Activated CD4-positive, alpha-beta T cell treated with anti-CD3 and anti-CD28 coated beads for 1 hour (primary cell): Measurements from ENCODE around the gene ROBO4.

ENCODE experiments used
- DNase-seq: peaks from one replicate; pipeline ENCODE4 v3.0.0-alpha.2; 2020

The ROBO4 gene

GRCh38 chr11:124887667-124888013 is 10.0 kb downstream of the ROBO4 start:
- no peak for DNase-seq

DNA sequence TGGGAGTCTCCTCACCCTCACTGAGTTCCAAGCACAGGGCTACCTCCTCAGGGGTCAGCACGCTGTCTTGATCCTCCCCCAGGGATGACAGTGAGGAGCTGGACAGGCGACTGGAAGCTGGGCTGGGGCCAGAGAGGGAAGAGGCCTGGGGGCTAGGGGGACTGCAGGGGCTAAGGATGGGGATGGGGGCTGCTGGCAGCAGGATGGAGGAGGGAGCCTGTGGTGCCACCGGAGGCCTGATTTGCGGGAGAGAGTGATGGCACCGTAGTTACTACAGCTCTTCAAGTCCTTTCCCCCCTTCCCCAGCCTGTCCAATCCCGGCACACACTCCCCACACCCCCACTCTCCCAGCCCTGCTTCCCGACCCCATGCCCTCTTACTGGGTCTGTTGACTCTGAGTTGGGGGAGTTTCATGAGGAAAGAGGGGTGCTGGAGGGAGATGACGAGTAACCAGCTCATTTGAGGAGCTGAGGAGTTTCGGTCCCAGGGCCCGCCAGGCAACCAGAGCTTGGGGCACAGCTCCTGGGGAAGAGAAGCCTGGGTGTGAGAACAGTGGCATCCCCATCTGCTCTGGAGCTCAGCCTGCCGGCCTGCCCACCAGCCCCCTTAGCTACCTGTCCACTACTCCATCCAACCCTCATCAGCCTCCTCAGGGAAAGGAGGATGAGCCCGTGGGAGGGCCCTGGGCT is 10.5 kb downstream of the ROBO4 start:
- DNase-seq, result no peak

- no peak for DNase-seq
Observed at GRCh38 chr11:124886476-124886875, 11.2 kb downstream of the ROBO4 start.

DNA sequence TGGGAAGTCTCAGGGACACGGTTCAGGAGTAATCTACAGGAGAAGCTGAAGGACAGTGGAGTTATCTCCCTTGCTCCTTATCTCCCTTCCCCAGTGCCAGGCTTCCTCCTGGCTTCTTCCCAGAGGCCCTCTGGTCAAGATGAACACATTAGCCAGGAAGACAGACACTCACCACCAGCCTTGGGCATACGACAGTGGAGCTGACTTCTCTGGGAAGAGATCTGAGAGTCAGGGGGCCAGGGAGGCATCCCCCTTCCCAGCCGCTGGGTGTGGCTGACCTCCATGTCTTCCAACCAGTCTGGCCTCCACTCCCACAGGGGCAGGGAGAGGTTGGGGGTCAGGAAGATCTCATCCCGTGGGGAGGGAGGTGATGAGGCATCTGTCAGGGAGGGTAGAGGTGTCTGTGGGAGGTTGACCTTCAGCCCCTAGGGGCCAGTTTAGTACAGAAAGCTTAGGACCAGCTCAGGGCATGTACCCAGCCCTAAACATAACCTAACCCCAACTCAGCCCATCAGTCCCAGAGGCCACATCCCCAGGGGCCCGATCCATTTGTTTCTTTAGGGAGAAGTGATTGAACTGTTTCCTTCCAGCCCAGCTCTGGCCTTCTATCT is 12.7 kb downstream of the ROBO4 start:
- no peak for DNase-seq

DNA sequence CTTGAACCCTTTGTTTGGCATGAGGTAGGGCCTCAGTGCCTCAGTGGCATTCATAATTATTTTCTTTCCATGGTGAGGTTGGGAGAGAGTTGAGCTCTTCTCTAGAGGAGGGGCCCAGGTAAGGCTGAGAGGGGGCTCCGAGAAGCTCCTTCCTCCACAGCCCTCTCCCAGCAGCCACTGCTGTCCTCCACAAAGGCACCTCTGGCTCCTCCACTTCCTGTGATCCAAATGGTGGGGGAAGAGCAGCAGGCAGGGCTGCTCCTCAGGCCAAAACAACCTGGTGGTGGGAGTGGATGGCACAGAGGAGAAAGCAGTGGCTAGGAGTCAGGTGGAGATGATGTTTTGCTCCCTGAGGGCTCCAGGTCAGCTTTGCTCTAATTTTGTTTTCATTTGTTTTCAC is 13.3 kb downstream of the ROBO4 start:
- DNase-seq, result no peak

DNA sequence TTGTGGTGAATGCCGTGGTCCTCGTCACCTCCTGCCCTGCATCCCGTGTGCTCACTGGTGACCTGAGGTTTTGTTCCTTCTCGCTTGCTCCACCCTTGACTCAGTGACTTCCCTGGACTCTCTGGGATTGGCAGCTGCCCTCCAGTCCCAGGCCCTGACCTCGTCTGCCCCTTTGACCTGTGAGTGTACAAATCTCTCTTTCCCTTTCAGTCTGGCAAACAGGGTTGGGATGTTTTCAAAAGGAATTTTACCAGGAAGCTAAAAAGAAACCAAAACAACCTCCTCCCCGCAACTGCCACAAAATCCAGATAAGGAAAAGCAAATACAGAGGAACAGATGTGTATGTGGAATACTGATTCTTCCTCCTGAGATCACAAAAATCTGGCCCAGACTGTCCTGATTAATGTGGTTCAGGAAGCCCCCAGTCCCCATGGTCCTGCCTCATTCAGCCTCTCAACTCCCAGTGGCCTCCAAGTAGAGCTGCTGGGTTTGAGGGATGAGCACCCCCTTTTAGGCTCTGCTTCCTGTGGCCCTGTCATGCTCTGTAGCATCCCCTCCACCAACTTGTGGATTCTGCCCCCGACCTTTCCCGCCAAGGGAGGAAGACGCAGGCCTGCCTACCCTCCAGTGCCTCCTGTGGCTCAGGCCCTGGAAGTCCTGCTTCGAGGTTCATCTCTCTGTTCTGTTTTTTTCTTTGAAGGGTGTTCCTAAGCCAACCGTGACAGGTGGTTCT is 15.2 kb downstream of the ROBO4 start:
- no peak for DNase-seq

- no peak for DNase-seq
Observed at GRCh38 chr11:124880958-124881357, 16.7 kb downstream of the ROBO4 start.

- DNase-seq, result no peak
Observed at GRCh38 chr11:124880290-124880611, 17.4 kb downstream of the ROBO4 start.

DNA sequence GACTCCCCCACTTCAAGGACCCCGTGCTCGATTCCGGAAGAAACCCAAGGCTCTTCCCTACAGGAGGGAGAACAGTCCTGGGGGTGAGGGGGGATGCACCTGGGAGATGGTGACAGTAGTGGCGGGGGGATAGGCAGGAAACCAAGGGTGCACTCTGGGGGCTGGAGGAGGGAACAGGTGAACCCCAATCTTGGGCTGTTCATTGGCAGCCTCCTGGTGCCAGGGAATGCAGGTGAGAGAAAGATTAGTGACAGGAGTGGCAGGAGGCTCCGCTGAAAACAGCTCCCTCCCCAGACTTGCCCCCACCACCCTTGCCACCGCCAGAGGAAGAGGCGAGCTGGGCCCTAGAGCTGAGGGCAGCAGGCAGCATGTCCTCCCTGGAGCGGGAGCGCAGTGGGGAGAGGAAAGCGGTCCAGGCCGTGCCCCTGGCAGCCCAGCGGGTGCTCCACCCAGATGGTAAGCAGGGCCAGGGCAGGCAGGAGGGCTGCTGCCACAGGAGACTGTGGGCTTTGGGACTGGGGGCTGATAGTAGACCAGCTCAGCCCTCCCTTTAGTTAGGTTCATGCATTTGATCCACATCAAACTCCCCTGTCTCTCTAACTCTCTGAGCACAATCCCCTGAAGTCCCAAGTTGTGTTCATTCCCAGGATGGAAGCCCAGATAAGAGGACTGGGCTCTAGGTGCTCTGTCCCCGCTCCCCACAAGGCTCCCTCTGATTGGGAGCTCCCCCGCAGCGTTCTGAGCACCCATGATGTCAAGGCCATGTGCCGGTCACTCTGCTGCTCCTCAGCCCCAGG is 18.0 kb downstream of the ROBO4 start:
- DNase-seq, result no peak

DNA sequence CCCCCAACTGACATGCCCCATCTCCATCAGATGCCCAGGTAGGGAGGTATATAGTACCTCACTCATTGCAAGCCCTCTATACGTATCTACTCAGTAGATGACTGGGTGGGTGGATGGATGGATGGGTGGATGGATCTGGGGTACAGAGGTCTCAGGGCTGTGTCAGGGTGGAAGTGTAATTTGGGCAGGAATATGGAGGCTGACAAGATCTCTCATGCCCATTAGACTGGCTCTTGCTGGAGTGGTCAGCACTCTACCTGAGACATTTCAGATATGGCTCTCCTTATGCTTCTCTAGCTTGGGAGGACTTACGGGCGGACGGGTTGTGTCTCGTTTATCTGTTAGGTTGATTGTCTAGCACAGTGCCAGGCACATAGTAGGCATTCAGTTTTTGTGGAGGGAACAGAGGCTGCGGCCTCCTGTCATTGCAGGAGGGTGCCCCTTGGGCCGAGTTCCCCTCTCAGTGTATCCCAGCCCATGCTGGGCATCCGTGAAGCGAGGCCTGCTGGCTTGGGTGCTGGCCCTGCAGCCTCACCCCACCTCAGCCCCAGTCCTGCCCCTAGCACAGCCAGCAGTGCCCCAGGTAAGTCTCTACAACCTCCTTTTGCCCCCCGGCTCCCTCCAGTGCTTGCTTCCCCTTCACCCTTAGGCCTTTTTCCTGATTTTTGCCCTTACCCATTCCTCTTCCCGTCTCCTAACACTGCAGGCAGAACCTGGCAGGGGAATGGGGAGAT is 18.7 kb downstream of the ROBO4 start:
- DNase-seq, result no peak

DNA sequence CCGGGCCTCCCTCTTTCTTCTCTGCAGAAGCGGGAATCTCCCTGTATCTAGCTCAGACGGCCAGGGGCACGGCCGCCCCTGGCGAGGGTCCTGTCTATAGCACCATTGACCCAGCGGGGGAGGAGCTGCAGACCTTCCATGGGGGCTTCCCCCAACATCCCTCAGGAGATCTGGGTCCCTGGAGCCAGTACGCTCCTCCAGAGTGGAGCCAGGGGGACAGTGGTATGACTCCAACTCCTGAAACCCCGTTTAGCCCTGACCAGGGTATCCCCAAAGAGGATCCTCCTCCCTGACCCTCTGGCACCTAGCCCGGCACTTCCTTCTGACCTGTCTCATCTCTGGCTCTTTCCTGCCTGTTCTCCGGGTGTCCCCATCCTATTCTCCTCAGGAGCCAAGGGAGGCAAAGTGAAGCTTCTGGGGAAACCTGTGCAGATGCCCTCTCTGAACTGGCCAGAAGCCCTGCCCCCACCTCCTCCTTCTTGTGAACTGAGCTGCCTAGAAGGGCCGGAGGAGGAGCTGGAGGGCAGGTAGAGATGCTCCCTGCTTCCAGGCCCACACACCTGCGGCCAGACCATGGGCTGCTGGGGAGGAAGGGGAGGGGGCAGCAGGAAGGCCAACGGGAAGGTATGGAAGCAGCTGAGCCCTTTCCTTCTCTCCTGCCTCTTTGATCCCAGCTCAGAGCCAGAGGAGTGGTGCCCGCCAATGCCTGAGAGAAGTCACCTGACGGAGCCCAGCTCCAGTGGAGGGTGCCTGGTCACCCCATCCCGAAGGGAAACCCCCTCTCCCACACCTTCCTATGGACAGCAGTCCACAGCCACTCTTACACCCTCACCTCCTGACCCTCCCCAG is 19.5 kb downstream of the ROBO4 start:
- no peak for DNase-seq

DNA sequence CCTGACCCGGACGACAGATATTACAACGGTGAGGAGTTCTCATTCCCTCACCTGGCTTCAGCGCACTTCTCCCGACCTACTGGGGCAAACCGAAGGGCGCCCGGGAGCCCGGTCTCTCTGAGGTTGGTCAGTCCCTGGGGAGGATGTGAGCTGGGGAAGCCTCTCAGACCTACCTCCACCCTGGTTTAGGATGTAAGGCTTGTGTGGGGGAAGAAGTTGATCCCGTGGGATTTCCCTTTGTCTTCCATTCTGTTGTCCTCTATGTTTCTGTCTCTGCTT is 20.1 kb downstream of the ROBO4 start:
- no peak for DNase-seq

DNA sequence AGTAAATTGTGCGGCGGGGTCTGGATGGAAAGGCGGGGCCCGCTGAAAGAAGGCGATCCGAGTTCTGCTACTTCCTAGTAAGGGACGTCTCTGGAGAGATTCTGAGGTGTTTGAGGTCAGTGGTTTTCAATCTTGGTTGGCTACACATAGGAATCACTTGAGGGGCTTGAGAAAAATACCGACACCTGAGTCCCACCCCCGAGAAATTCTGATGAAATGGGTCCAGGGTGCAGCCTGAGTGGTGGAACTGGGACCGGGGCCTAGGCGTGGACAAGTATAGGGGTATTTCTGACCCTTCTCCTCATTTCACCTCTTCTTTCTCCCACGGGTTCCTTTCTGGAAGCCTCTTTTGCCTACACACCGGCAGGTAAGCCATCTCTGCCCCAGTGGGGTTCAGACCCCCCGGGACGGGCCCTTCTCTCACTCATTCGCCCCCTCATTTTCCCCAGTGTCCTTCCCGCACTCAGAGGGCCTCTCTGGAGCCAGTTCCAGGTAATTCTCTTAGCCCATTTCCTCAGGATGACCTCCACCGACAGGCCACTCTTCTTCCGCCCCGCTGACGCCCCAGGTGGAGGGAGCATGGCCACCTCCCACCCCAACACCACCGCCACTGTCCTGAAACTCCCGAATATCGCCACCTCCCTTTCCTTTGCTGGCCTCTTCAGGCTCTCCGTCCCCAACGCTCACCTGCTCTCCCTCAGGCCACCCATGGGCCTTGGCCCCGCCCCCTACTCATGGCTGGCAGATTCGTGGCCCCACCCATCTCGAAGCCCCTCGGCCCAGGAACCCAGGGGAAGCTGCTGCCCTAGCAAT is 20.6 kb downstream of the ROBO4 start:
- no peak for DNase-seq

GRCh38 chr11:124875943-124876817 is 21.5 kb downstream of the ROBO4 start:
- peak; percentile 62 for DNase-seq

DNA sequence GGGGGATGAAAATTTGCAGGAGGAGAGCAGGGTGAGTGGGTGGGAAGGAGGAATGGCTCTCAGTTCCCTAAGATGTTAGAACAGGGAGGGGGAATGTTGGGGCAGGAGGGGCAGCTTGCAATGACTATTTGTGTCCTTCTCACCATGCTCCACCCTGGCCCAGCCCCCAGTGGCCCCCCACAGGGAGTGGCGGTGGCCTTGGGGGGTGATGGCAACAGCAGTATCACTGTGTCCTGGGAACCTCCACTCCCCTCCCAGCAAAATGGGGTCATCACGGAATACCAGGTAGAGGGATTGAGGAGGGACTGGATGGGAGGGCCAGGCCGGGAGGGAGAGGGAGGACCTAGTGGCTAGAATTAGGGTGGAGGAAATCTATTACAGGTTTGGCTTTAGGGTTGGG is 22.3 kb downstream of the ROBO4 start:
- no peak for DNase-seq

DNA sequence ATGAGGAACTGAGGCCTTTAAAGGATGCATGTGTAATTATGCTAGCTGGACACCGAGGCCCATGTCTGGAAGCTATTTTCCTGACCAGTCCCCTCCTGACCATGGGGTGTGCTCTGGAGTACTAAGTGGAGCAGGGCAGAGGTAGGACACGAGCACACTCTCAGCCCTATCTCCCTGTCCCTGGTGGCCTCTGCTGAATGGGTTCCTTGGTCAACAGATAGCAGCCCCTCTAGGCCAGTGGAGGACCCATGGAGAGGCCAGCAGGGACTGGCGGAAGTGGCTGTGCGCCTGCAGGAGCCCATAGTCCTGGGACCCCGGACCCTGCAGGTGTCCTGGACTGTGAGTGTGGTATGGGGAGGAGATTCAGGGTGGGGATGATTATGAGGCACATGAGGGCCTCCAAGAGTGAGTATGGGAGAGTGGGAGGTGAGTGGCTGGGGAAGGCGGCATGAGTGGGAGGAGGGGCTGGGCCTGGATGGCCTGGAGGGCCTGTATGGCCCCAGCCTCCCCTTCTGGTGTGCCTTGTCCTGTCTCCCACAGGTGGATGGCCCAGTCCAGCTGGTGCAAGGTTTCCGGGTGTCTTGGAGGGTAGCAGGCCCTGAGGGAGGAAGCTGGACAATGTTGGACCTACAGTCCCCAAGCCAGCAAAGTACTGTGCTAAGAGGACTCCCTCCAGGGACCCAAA is 23.0 kb downstream of the ROBO4 start:
- no peak for DNase-seq

DNA sequence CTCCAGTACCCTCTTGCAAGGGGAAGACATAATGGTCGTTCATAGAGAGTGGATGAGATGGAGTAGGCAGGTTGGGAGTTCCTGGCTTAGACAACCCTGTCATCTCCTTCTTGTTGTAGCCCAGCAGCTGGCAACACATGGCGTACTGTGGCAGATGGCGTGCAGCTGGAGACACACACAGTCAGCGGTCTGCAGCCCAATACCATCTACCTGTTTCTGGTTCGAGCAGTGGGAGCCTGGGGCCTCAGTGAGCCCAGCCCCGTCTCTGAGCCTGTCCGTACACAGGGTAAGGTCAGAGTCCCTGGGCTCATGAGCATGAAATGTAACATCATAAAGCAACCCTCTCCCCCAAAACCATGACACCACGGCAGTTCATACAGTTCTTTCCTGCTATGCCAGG is 23.7 kb downstream of the ROBO4 start:
- DNase-seq, result no peak

DNA sequence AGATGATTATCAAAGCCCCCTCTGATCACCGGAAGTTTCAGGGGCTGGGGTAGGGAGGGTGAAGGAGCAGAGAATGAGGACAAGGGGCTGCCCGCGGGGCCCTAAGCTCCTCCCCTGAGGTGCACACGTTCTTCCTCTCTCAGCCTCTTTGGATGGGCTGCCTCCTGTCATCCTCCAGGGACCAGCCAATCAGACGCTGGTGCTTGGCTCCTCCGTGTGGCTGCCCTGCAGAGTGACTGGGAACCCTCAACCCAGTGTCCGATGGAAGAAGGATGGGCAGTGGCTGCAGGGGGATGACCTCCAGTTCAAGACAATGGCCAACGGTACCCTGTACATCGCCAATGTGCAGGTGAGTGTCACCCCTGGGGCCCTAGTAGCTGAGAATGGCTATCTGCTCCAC is 24.9 kb downstream of the ROBO4 start:
- DNase-seq, result no peak

DNA sequence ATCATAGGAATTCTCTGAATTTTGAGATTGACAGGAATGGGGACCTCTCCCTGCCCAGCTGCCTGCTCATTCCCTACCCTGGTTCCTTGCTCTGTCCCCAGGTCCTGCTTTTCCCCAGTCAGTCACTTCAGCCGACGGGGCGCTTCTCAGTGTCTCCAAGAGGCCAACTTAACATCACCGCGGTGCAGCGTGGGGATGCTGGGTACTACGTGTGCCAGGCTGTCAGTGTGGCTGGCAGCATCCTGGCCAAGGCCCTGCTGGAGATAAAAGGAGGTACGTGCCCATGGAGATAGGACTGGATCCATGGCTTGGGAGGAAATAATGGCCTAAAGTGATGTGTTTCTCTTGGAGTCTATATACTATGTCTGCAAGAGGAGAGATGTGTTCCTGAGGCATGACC is 25.4 kb downstream of the ROBO4 start:
- DNase-seq, result no peak

- DNase-seq, result no peak
Observed at GRCh38 chr11:124870430-124870829, 27.2 kb downstream of the ROBO4 start.
